ENCODE measurements around the gene SLC27A1. TPM values are rescaled to one million over a fixed set of nuclear protein-coding genes. Genes with fewer than 3 reads are reported as not detected.

Gene SLC27A1
- total RNA-seq, 1 donor from 2014 or later, result 22.1 TPM

GRCh38 chr19:17536955-17537354, 66.6 kb downstream of the SLC27A1 start:
- H3K4me3 ChIP-seq, result no peak overlapping the region
- TF ChIP-seq POLR2A (IDR thresholded peaks at IDR 0.05), result no peak
- TF ChIP-seq, protein P1, sequence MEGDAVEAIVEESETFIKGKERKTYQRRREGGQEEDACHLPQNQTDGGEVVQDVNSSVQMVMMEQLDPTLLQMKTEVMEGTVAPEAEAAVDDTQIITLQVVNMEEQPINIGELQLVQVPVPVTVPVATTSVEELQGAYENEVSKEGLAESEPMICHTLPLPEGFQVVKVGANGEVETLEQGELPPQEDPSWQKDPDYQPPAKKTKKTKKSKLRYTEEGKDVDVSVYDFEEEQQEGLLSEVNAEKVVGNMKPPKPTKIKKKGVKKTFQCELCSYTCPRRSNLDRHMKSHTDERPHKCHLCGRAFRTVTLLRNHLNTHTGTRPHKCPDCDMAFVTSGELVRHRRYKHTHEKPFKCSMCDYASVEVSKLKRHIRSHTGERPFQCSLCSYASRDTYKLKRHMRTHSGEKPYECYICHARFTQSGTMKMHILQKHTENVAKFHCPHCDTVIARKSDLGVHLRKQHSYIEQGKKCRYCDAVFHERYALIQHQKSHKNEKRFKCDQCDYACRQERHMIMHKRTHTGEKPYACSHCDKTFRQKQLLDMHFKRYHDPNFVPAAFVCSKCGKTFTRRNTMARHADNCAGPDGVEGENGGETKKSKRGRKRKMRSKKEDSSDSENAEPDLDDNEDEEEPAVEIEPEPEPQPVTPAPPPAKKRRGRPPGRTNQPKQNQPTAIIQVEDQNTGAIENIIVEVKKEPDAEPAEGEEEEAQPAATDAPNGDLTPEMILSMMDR (IDR thresholded peaks at IDR 0.05), result no peak
- TF ChIP-seq POLR2AphosphoS5 (IDR thresholded peaks at IDR 0.05; ENCODE audit: insufficient read depth in 1 of 2, low read depth in 1 of 2), result no peak
- no peak overlapping the region for H3K27ac ChIP-seq
- no peaks in the 10 kb centered on the region for H3K36me3 ChIP-seq
- peaks cover 11% of the 10 kb centered on the region for H3K4me1 ChIP-seq
- H3K9me3 ChIP-seq, result no peaks in the 10 kb centered on the region
- no peaks in the 10 kb centered on the region for H3K27me3 ChIP-seq
- intact Hi-C loops (cut with DNase I), result loop anchor here (5.0 kb wide), 1 partner anchor 35 kb away; no protein-coding TSS in a partner anchor
- DNase-seq (ENCODE audit: extremely low spot score in 2 of 2), result no peak

GRCh38 chr19:17538684-17539237, 68.4 kb downstream of the SLC27A1 start:
- H3K27ac ChIP-seq, result peak overlapping the region; percentile 62
- H3K9me3 ChIP-seq, result no peaks in the 10 kb centered on the region
- no peak for TF ChIP-seq POLR2AphosphoS5 (IDR thresholded peaks at IDR 0.05; ENCODE audit: insufficient read depth in 1 of 2, low read depth in 1 of 2)
- no peak for TF ChIP-seq POLR2A (IDR thresholded peaks at IDR 0.05)
- DNase-seq (ENCODE audit: extremely low spot score in 2 of 2), result no peak
- H3K4me3 ChIP-seq, result peak overlapping the region; percentile 45 to 73
- no peaks in the 10 kb centered on the region for H3K36me3 ChIP-seq
- intact Hi-C loops (cut with DNase I), result loop anchor here (5.0 kb wide), 1 partner anchor 34 kb away; no protein-coding TSS in a partner anchor
- no peaks in the 10 kb centered on the region for H3K27me3 ChIP-seq
- H3K4me1 ChIP-seq, result peaks cover 11% of the 10 kb centered on the region

- TF ChIP-seq POLR2AphosphoS5 (IDR thresholded peaks at IDR 0.05; ENCODE audit: insufficient read depth in 1 of 2, low read depth in 1 of 2), result peak in 1 of 2 donors; percentile 61
- no peak for TF ChIP-seq POLR2A (IDR thresholded peaks at IDR 0.05)
- TF ChIP-seq, protein P1 (IDR thresholded peaks at IDR 0.05), result peak in 1 of 3 experiments; percentile 24
- DNase-seq (ENCODE audit: extremely low spot score in 2 of 2), result no peak
- H3K9me3 ChIP-seq, result no peaks in the 10 kb centered on the region
- intact Hi-C loops (cut with DNase I), result loop anchor here (5.0 kb wide), 1 partner anchor 33 kb away; no protein-coding TSS in a partner anchor
- H3K27ac ChIP-seq, result peak overlapping the region; percentile 62
- no peaks in the 10 kb centered on the region for H3K27me3 ChIP-seq
- no peaks in the 10 kb centered on the region for H3K36me3 ChIP-seq
- H3K4me3 ChIP-seq, result peak overlapping the region; percentile 45 to 73
- peaks cover 11% of the 10 kb centered on the region for H3K4me1 ChIP-seq
These were observed 69.2 kb downstream of the SLC27A1 start for GRCh38 chr19:17539238-17540117.

DNA sequence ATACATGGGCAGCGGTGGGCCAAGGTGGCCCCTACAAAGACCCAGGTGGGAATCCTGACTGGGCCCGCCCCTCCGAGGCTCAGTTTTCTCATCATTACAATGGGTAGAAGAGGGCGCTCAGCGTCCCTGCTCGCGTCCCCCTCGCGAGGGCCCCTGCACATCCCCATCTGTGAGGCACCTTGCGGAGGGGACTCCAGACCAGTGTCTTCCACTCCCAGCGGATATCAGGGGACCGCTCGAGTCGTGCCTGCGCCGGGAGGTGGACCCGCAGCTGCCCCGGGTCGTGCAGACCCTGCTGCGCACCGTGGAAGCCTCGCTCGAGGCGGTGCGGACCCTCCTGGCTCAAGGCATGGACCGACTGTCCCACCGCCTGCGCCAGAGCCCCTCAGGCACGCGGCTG, 69.8 kb downstream of the SLC27A1 start:
- DNase-seq (ENCODE audit: extremely low spot score in 2 of 2), result no peak
- peaks cover 11% of the 10 kb centered on the region for H3K4me1 ChIP-seq
- H3K27me3 ChIP-seq, result no peaks in the 10 kb centered on the region
- no peak for TF ChIP-seq POLR2AphosphoS5 (IDR thresholded peaks at IDR 0.05; ENCODE audit: insufficient read depth in 1 of 2, low read depth in 1 of 2)
- TF ChIP-seq, protein P1 (IDR thresholded peaks at IDR 0.05), result no peak
- TF ChIP-seq POLR2A (IDR thresholded peaks at IDR 0.05), result no peak
- H3K9me3 ChIP-seq, result no peaks in the 10 kb centered on the region
- no peak overlapping the region for H3K4me3 ChIP-seq
- intact Hi-C loops (cut with DNase I), result no loop called here
- H3K36me3 ChIP-seq, result no peaks in the 10 kb centered on the region
- no peak overlapping the region for H3K27ac ChIP-seq

GRCh38 chr19:17541184-17541759, 70.9 kb downstream of the SLC27A1 start:
- Histone ChIP-seq H3K36me3 (no peaks in the 10 kb centered on the region), H3K9me3 (no peaks in the 10 kb centered on the region), H3K27me3 (no peaks in the 10 kb centered on the region), H3K4me1 (peaks cover 11% of the 10 kb centered on the region), H3K27ac (no peak overlapping the region), H3K4me3 (no peak overlapping the region)
- DNase-seq (ENCODE audit: extremely low spot score in 2 of 2), result no peak
- TF ChIP-seq POLR2AphosphoS5 (IDR thresholded peaks at IDR 0.05; ENCODE audit: insufficient read depth in 1 of 2, low read depth in 1 of 2) (no peak), POLR2A (IDR thresholded peaks at IDR 0.05) (no peak)
- TF ChIP-seq, protein P1 (IDR thresholded peaks at IDR 0.05), result no peak
- intact Hi-C loops (cut with DNase I), result no loop called here

All from vagina (tissue), 2 donors.